Mesothelial cell of epicardium (in vitro differentiated cells): ENCODE data around the gene CCL28. TPM values are rescaled to one million over a fixed set of nuclear protein-coding genes. Genes with fewer than 3 reads are reported as not detected.

Experiments used
- DNase-seq, 2 experiments: peaks; one replicate each; pipeline ENCODE4 v3.0.0; 2021; ENCODE audit warnings: low spot score in 2 of 2; ENCODE audit not compliant: unreplicated experiment in 2 of 2
- H3K27ac Mint-ChIP-seq: 2 replicates; pipeline ENCODE4 v1.8.0; 2021; ENCODE audit warnings: mixed read lengths
- H3K27me3 Mint-ChIP-seq: 2 replicates; pipeline ENCODE4 v1.8.0; 2021; ENCODE audit warnings: low read depth, mixed read lengths
- H3K36me3 Mint-ChIP-seq: 2 replicates; pipeline ENCODE4 v1.8.0; 2021; ENCODE audit warnings: mixed read lengths
- H3K4me1 Mint-ChIP-seq: 2 replicates; pipeline ENCODE4 v1.8.0; 2021; ENCODE audit warnings: mixed read lengths
- H3K4me3 Mint-ChIP-seq: 2 replicates; pipeline ENCODE4 v1.8.0; 2021; ENCODE audit warnings: mild to moderate bottlenecking, moderate library complexity, mixed read lengths
- H3K9me3 Mint-ChIP-seq: 2 replicates; pipeline ENCODE4 v1.8.0; 2021; ENCODE audit warnings: mixed read lengths
- total RNA-seq: library from RNA; stranded (reverse); gene quantifications from 3 replicates; pipeline ENCODE4 v1.2.1, GENCODE V29; 2021
- TF ChIP-seq, protein P1 (sequence below): fragments of 200-600 bp; sonication (generic); IDR thresholded peaks from one replicate; pipeline ENCODE4 v1.5.0; 2021; ENCODE audit warnings: antibody characterized with exemption; ENCODE audit not compliant: unreplicated experiment

Gene CCL28
- total RNA-seq, 1 donor from 2014 or later, result not detected

DNA sequence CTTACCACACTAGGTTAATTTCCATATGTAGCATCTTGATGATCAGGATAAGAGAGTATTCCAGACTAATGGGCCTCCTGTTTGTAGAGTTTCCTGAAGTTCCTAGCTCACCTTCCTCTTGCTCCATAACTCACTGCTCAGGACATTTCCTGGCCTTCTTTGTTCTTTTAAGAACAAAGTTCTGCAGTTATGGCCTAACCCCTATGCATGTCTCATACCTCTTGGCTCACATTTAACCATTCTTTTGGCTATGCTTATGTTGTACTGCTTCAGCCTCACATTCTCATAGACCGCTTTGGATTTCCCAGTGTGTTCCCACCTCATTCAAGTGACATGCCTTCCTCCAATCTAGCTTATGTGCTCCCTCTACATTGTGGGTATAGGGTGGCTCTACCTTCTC lies 58.5 kb downstream of the CCL28 start:
- no peak for DNase-seq
- Mint-ChIP-seq H3K4me3 (no peak overlapping the region), H3K36me3 (no peaks in the 10 kb centered on the region), H3K27ac (no peak overlapping the region), H3K4me1 (peaks cover 6% of the 10 kb centered on the region), H3K27me3 (no peaks in the 10 kb centered on the region), H3K9me3 (no peaks in the 10 kb centered on the region)
- TF ChIP-seq, protein P1, sequence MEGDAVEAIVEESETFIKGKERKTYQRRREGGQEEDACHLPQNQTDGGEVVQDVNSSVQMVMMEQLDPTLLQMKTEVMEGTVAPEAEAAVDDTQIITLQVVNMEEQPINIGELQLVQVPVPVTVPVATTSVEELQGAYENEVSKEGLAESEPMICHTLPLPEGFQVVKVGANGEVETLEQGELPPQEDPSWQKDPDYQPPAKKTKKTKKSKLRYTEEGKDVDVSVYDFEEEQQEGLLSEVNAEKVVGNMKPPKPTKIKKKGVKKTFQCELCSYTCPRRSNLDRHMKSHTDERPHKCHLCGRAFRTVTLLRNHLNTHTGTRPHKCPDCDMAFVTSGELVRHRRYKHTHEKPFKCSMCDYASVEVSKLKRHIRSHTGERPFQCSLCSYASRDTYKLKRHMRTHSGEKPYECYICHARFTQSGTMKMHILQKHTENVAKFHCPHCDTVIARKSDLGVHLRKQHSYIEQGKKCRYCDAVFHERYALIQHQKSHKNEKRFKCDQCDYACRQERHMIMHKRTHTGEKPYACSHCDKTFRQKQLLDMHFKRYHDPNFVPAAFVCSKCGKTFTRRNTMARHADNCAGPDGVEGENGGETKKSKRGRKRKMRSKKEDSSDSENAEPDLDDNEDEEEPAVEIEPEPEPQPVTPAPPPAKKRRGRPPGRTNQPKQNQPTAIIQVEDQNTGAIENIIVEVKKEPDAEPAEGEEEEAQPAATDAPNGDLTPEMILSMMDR, result no peak

DNA sequence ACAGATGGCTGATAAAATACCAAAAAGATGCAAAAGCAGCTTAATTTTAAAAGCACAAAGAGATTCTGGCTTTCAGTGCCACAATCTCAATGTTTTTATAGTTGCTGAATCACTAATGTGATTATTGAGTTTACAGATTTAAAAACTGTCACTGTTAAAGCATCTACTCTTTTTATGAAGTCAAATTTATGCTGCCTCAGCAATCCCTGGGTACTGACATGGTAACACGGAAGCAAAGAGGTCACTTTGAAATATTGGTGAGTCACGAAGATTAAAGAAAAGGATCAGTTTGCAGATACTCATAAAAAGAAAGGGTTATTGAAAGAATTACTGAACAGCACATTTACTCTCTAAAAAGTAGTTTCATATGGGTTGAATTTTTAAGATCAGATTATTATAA lies 59.3 kb downstream of the CCL28 start:
- no peaks in the 10 kb centered on the region for H3K9me3 Mint-ChIP-seq
- TF ChIP-seq, protein P1, result no peak
- no peak overlapping the region for H3K4me3 Mint-ChIP-seq
- H3K4me1 Mint-ChIP-seq, result peaks cover 6% of the 10 kb centered on the region
- H3K27ac Mint-ChIP-seq, result no peak overlapping the region
- no peaks in the 10 kb centered on the region for H3K27me3 Mint-ChIP-seq
- DNase-seq, result no peak
- H3K36me3 Mint-ChIP-seq, result no peaks in the 10 kb centered on the region

DNA sequence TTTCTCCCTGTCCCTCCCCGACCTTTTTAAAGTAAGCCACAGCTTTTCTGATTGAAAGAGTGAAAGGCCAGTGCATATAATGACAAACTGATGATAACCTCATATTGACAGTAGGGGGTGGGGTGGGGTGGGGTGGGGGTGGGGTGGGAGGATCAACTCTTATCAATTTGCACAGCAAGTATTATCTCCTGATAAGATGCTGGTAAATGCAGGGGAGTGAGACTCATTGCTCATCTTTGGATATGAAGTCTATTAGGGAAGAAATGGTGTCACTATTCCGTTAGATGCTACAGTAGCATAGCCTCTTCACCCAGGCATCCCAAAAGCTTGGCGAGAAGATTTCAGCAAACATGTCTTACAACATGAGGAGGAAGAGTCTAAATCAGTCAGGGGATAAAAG lies 60.1 kb downstream of the CCL28 start:
- no peaks in the 10 kb centered on the region for H3K36me3 Mint-ChIP-seq
- TF ChIP-seq, protein P1, result no peak
- no peaks in the 10 kb centered on the region for H3K27me3 Mint-ChIP-seq
- no peaks in the 10 kb centered on the region for H3K9me3 Mint-ChIP-seq
- no peak overlapping the region for H3K27ac Mint-ChIP-seq
- no peak for DNase-seq
- H3K4me1 Mint-ChIP-seq, result peaks cover 6% of the 10 kb centered on the region
- H3K4me3 Mint-ChIP-seq, result no peak overlapping the region

DNA sequence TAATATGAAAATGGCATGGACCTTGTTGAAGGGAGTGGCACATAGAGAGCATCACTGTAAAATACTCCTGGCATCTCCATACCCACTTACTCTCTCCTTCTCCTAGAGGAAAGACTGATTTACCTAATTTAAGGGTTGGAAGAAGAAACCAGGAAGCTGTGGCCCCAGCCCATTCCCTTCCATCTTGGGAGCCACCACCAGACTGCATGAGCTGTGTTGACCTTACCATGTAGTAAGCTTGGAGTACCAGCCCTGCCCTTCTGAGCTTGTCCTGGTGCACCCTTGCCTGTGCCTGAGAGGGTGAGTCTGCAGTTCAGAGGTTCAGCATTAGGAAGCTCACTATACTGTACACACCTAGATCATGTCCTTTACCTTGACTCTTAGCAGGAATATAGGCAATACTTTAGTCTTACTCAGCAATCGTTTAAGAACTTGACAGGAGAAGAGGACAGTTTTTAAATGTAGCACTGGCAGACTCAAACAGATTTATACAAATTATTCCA lies 63.3 kb downstream of the CCL28 start:
- Mint-ChIP-seq H3K4me3 (no peak overlapping the region), H3K27ac (no peak overlapping the region), H3K27me3 (no peaks in the 10 kb centered on the region)

DNA sequence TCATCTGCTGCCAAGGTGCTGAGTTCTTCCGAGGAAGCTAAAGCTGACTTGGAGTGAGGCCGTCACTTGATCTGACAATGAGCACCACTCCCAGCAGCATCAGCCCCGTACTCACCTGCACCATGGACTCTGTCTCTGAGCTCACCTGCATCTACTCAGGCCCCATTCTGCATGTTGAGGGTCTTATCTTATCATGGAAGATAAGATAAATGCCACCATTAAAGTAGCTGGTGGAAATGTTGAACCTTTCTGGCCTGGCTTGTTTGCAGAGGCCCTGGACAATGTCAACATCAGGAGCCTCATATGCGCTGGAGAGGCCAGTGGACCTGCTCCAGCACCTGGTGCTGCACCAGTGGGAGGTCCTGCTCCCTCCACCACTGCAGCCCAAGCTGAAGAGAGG lies 64.0 kb downstream of the CCL28 start:
- H3K36me3 Mint-ChIP-seq, result no peaks in the 10 kb centered on the region
- H3K4me3 Mint-ChIP-seq, result no peak overlapping the region
- H3K27ac Mint-ChIP-seq, result no peak overlapping the region
- TF ChIP-seq, protein P1, result no peak
- H3K4me1 Mint-ChIP-seq, result no peaks in the 10 kb centered on the region
- no peaks in the 10 kb centered on the region for H3K27me3 Mint-ChIP-seq
- DNase-seq, result no peak
- peaks cover 8% of the 10 kb centered on the region for H3K9me3 Mint-ChIP-seq

More for the DNA sequence above, 63.3 kb downstream of the CCL28 start:
- Mint-ChIP-seq H3K4me1 (no peaks in the 10 kb centered on the region), H3K9me3 (peaks cover 2% of the 10 kb centered on the region), H3K36me3 (no peaks in the 10 kb centered on the region)
- DNase-seq, result no peak
- TF ChIP-seq, protein P1, result no peak

DNA sequence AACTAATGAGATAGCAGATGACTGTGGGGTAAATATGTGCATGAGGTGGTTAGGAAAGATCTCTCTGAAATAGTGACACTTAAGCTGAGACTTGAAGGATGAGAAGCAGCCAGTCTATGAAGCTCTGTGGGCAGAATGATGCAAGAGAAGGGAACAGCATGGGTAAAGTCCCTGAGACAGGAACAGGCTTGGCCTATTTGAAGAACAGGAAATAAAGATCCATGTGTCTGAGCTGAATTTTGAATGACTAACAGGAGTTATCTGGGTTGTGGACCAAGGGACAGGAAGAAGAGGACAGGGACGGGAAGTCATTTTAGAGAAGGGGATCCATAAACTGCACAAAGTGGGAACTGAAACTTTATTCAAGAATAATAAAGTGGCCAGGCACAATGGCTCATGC lies 73.3 kb downstream of the CCL28 start:
- Mint-ChIP-seq H3K36me3 (peaks cover 3% of the 10 kb centered on the region), H3K4me3 (no peak overlapping the region), H3K9me3 (peaks cover 34% of the 10 kb centered on the region), H3K4me1 (no peaks in the 10 kb centered on the region), H3K27ac (no peak overlapping the region), H3K27me3 (no peaks in the 10 kb centered on the region)
- TF ChIP-seq, protein P1, result no peak
- DNase-seq, result no peak
